Heart right ventricle (tissue), 16 donors: ENCODE data around the gene ATP5F1B. TPM values are rescaled to one million over a fixed set of nuclear protein-coding genes. Genes with fewer than 3 reads are reported as not detected.
A peak's percentile ranks its signal among the peaks of the same experiment; 100 is the strongest.

ENCODE experiments used
- ATAC-seq, 8 donors: fragments of 200-7000 bp; cut with Tn5 transposase; one replicate each; pipeline ENCODE4 v1.9.1; 2020; ENCODE audit warnings: mild to moderate bottlenecking in 8 of 8, moderate library complexity in 8 of 8, moderate number of reproducible peaks in 1 of 8
- DNase-seq, 2 donors: peaks; one replicate each; pipeline ENCODE4 v3.0.0-alpha.2; 2020
- H3K27ac ChIP-seq, 10 donors: fragments of 200-600 bp; sonication (generic) in 2 of 10; one replicate each; pipeline versions ENCODE4 v1.5.0 to v1.8.0; 2020 to 2022; ENCODE audit warnings: mild to moderate bottlenecking in 3 of 10
- H3K27me3 ChIP-seq, 7 donors: fragments of 200-600 bp; one replicate each; pipeline ENCODE4 v1.8.0; 2021 to 2022; ENCODE audit warnings: mild to moderate bottlenecking in 2 of 7
- H3K36me3 ChIP-seq, 9 donors: fragments of 200-600 bp; sonication (generic) in 1 of 9; one replicate each; pipeline versions ENCODE4 v1.5.0 to v1.8.0; 2020 to 2022; ENCODE audit warnings: mild to moderate bottlenecking in 2 of 9
- H3K4me1 ChIP-seq, 9 donors: fragments of 200-600 bp; sonication (generic) in 1 of 9; one replicate each; pipeline versions ENCODE4 v1.5.0 to v1.8.0; 2020 to 2022; ENCODE audit warnings: mild to moderate bottlenecking in 4 of 9
- H3K4me3 ChIP-seq, 10 donors: fragments of 200-600 bp; sonication (generic) in 2 of 10; one replicate each; pipeline versions ENCODE4 v1.5.0 to v1.8.0; 2020 to 2022; ENCODE audit warnings: mild to moderate bottlenecking in 7 of 10, moderate library complexity in 2 of 10
- H3K9me3 ChIP-seq, 11 donors: fragments of 200-600 bp in 10 of 11; sonication (generic) in 2 of 11; one replicate each; pipeline versions ENCODE4 v1.5.0 to v1.8.0; 2013 to 2022; ENCODE audit warnings: mild to moderate bottlenecking in 2 of 11, control low read depth in 1 of 11, moderate library complexity in 1 of 11
- CTCF ChIP-seq, 9 donors: fragments of 200-600 bp; sonication (generic) in 2 of 9; IDR thresholded peaks; one replicate each; pipeline versions ENCODE4 v1.5.0 to v1.8.0; 2021 to 2022; ENCODE audit warnings: antibody characterized with exemption in 9 of 9, mild to moderate bottlenecking in 5 of 9, moderate library complexity in 1 of 9
- WGBS, 2 donors: extraction: QIAGEN DNeasy Blood & Tissue Kit; methylation state at CpG; one replicate each; pipeline ENCODE4 v1.1.7; 2013; ENCODE audit warnings: inconsistent platforms in 1 of 2; 5-methylcytosine and 5-hydroxymethylcytosine counted together
- intact Hi-C, 10 donors: fragments of 100-400 bp; cut with DNase I; formaldehyde crosslinking; loops; one replicate each; pipeline versions ENCODE4 v1.11.1 to v1.14.2; 2022
- polyA plus RNA-seq, 2 donors: library from polyadenylated mRNA; stranded (reverse); fragments of 200-250 nt; gene quantifications; one replicate each; pipeline ENCODE4 v1.2.3, GENCODE V29; 2013
- total RNA-seq, 10 donors: library from RNA; stranded (reverse); fragmentation: NEBNext Ultra II Directional in 3 of 10; extraction: Animal tissue kit (Norgen Biotek cat#: 25700) in 3 of 10; gene quantifications; one replicate each; pipeline versions ENCODE4 v1.2.1 to v1.2.4, GENCODE V29; 2021 to 2023
- donor health status: Arrhythmogenic right ventricular cardiomyopathy.
- donor health status: ischemic (EF 13 %, LVEDD 7.1; RV severe dilation, severe dysfunction).
- donor health status: healthy with polysubstance abuse.
- donor health status: DM: no; HTN: yes; CAD: no.
- donor health status: DM: no; HTN: no; CAD: no.
- donor health status: ischemic (EF 25% LVEDD 6.9; RV normal size, moderate dysfunction).
- donor health status: ischemic (EF 25% LVEDD 5.7; RV mildly dilated, moderate dysfunction).
- donor health status: healthy.
- donor health status: DM: yes; HTN: yes; CAD: no.
- donor health status: Ischemic cardiomyopathy.
- donor health status: ischemic (EF 35%, LVEDD 5.7; RV mildly dilated, moderate dysfunction).
- donor health status: nonischemic (EF 11% LVEDD 7.7; RV severe dilation, severe dysfunction).
- donor health status: DM: yes; HTN: yes; CAD: no.
- donor health status: PGD.
- donor health status: ischemic (EF 29% LVEDD 5.4; RV normal size, mild dysfunction).
- donor health status: nonischemic (EF 23%, LVEDD 6.1; RV moderate dilation, normal function).

The ATP5F1B gene
- total and polyA plus RNA-seq, 12 donors: 1,003 to 3,612 (median 3,231) TPM

GRCh38 chr12:56645201-56645716 lies 525 bp downstream of the ATP5F1B start:
- Histone ChIP-seq H3K4me3 (peak overlapping the region; percentile 72 to 96 (median 87)), H3K27me3 (no peaks in the 10 kb centered on the region), H3K9me3 (no peaks in the 10 kb centered on the region), H3K27ac (peak overlapping the region; percentile 78 to 98 (median 95)), H3K4me1 (peaks cover 0 to 56% (median 46%) of the 10 kb centered on the region in 9 donors), H3K36me3 (peaks cover 0 to 46% (median 43%) of the 10 kb centered on the region in 9 donors)
- DNase-seq: peak in 1 of 2 donors; percentile 36
- intact Hi-C loops: loop anchor here in 7 of 10 donors (1.0 to 10.0 kb wide), 5 partner anchors 42 to 80 kb away; partner anchors contain the start of genes PTGES3 (in 6 of the 7) and NACA (in 2 of the 7)
- 0 to 1% methylated on average over 29 of the region's 29 CpGs for WGBS, 2 donors
- no peak for TF ChIP-seq CTCF (IDR thresholded peaks at IDR 0.05)
- ATAC-seq: peak in 7 of 8 donors; percentile 3 to 46 (median 38)

GRCh38 chr12:56644654-56645053 lies 1.1 kb downstream of the ATP5F1B start:
- Histone ChIP-seq H3K4me1 (peaks cover 0 to 62% (median 47%) of the 10 kb centered on the region in 9 donors), H3K27me3 (no peaks in the 10 kb centered on the region), H3K27ac (peak overlapping the region in 9 of 10 donors; percentile 78 to 98 (median 96)), H3K36me3 (peaks cover 0 to 52% (median 49%) of the 10 kb centered on the region in 9 donors), H3K4me3 (peak overlapping the region; percentile 72 to 96 (median 87)), H3K9me3 (no peaks in the 10 kb centered on the region)
- DNase-seq (no peak), ATAC-seq (no peak)
- TF ChIP-seq CTCF (IDR thresholded peaks at IDR 0.05): no peak
- intact Hi-C loops: loop anchor here in 7 of 10 donors (1.0 to 10.0 kb wide), 5 partner anchors 43 to 81 kb away; partner anchors contain the start of genes PTGES3 (in 6 of the 7) and NACA (in 2 of the 7)
- 27 to 35% methylated on average over 4 of the region's 4 CpGs for WGBS, 2 donors

- Histone ChIP-seq H3K36me3 (peaks cover 0 to 79% (median 74%) of the 10 kb centered on the region in 9 donors), H3K4me1 (peaks cover 0 to 88% (median 59%) of the 10 kb centered on the region in 9 donors), H3K9me3 (no peaks in the 10 kb centered on the region), H3K27ac (no peak overlapping the region), H3K4me3 (no peak overlapping the region), H3K27me3 (no peaks in the 10 kb centered on the region)
- DNase-seq (no peak), ATAC-seq (no peak)
- 75 to 76% methylated on average over 6 of the region's 6 CpGs for WGBS, 2 donors
- intact Hi-C loops: loop anchor here in 1 of 10 donors (10.0 kb wide), 1 partner anchor 84 kb away; the partner anchor contains the start of gene NACA
- TF ChIP-seq CTCF (IDR thresholded peaks at IDR 0.05): no peak
Observed at GRCh38 chr12:56641219-56641618, 4.6 kb downstream of the ATP5F1B start.

- Histone ChIP-seq H3K4me1 (peaks cover 9 to 93% (median 63%) of the 10 kb centered on the region in 9 donors), H3K9me3 (no peaks in the 10 kb centered on the region), H3K27ac (peak overlapping the region in 9 of 10 donors; percentile 85 to 97 (median 94)), H3K36me3 (peaks cover 0 to 57% (median 54%) of the 10 kb centered on the region in 9 donors), H3K4me3 (peak overlapping the region in 2 of 10 donors; percentile 1 to 72), H3K27me3 (no peaks in the 10 kb centered on the region)
- no peak for ATAC-seq
- intact Hi-C loops: loop anchor here in 5 of 10 donors (2.0 to 10.0 kb wide), 7 partner anchors 45 to 513 kb away; partner anchors contain the start of genes NACA (in 2 of the 5) and ESYT1 (in 1 of the 5)
- 48 to 55% methylated on average over 2 of the region's 2 CpGs for WGBS, 2 donors
- no peak for TF ChIP-seq CTCF (IDR thresholded peaks at IDR 0.05)
- DNase-seq: no peak
Observed at GRCh38 chr12:56637621-56638020, 8.2 kb downstream of the ATP5F1B start.
